DOHH2 (cell line): Measurements from ENCODE around the gene BRIP1.
A peak's percentile ranks its signal among the peaks of the same experiment; 100 is the strongest.

Experiments
- H3F3A ChIP-seq: fragments of 200-600 bp; sonication (generic), shearing (Covaris generic); 2 replicates; pipeline ENCODE4 v1.6.0; 2016; ENCODE audit warnings: antibody characterized with exemption, mild to moderate bottlenecking; ENCODE audit not compliant: control insufficient read depth, insufficient read depth
- H3K27ac ChIP-seq: fragments of 200-600 bp; sonication (generic); 2 replicates; pipeline ENCODE4 v1.5.1; 2014; ENCODE audit warnings: low read depth, mild to moderate bottlenecking, low read length, moderate library complexity
- H3K27me3 ChIP-seq: fragments of 200-600 bp; sonication (generic); 2 replicates; pipeline ENCODE4 v1.6.1; 2014; ENCODE audit warnings: mild to moderate bottlenecking, low read length, mixed read lengths; ENCODE audit not compliant: control insufficient read depth
- H3K36me3 ChIP-seq: fragments of 200-600 bp; sonication (generic); 2 replicates; pipeline ENCODE4 v1.6.1; 2014; ENCODE audit warnings: mild to moderate bottlenecking, low read length, moderate library complexity, mixed read lengths; ENCODE audit not compliant: control insufficient read depth
- H3K4me1 ChIP-seq: fragments of 200-600 bp; sonication (generic); 2 replicates; pipeline ENCODE4 v1.6.1; 2014; ENCODE audit warnings: mild to moderate bottlenecking, low read length, mixed read lengths; ENCODE audit not compliant: control insufficient read depth
- H3K4me2 ChIP-seq: fragments of 200-600 bp; sonication (generic); 2 replicates; pipeline ENCODE4 v1.6.0; 2014; ENCODE audit warnings: mild to moderate bottlenecking, low read length, moderate library complexity
- H3K4me3 ChIP-seq: fragments of 200-600 bp; sonication (generic); 2 replicates; pipeline ENCODE4 v1.5.1; 2014; ENCODE audit warnings: mild to moderate bottlenecking, low read length, mixed read lengths
- H3K79me2 ChIP-seq: fragments of 200-600 bp; sonication (generic); 2 replicates; pipeline ENCODE4 v1.6.1; 2014; ENCODE audit warnings: mild to moderate bottlenecking, low read length, mixed read lengths; ENCODE audit not compliant: control insufficient read depth
- H3K9me2 ChIP-seq: fragments of 200-600 bp; sonication (generic); replicated peaks from 2 replicates; pipeline ENCODE4 v1.6.1; 2014; ENCODE audit warnings: mild to moderate bottlenecking, low read length, mixed read lengths; ENCODE audit not compliant: control insufficient read depth
- H3K9me3 ChIP-seq: fragments of 200-600 bp; sonication (generic); 2 replicates; pipeline ENCODE4 v1.6.1; 2014; ENCODE audit warnings: antibody characterized with exemption, low read length, mixed read lengths; ENCODE audit not compliant: control insufficient read depth, insufficient read depth
- H4K20me1 ChIP-seq: fragments of 200-600 bp; sonication (generic); 2 replicates; pipeline ENCODE4 v1.6.0; 2014; ENCODE audit warnings: low read depth, mild to moderate bottlenecking, antibody characterized with exemption, low read length, moderate library complexity; ENCODE audit not compliant: control insufficient read depth, insufficient read depth
- CTCF ChIP-seq: fragments of 200-600 bp; sonication (generic); IDR thresholded peaks from one replicate; pipeline ENCODE4 v1.5.1; 2014; ENCODE audit warnings: antibody characterized with exemption, mild to moderate bottlenecking, low read depth, low read length; ENCODE audit not compliant: poor library complexity, severe bottlenecking
- EZH2phosphoT487 ChIP-seq: fragments of 200-600 bp; sonication (generic); IDR thresholded peaks from 2 replicates; pipeline ENCODE4 v1.6.1; 2017; ENCODE audit warnings: borderline replicate concordance, mild to moderate bottlenecking, antibody characterized with exemption, low read length, moderate library complexity, mixed read lengths

BRIP1 gene

DNA sequence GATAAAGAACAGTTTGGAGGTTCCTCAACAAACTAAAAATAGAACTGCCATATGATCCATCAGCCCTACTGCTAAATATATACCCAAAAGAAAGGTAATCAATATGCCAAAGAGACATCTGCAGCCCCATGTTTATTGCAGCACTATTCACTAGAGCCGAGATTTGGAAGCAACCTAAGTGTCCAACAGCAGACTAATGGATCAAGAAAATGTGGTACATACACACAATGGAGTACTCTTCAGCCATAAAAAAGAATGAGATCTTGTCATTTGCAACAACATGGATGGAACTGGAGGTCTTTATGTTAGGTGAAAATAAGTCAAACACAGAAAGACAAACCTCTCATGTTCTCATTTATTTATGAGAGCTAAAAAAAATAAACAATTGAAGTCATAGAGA lies 223.5 kb downstream of the BRIP1 start:
- Histone ChIP-seq H4K20me1 (no peaks in the 10 kb centered on the region), H3K4me2 (no peak overlapping the region), H3K79me2 (no peaks in the 10 kb centered on the region), H3K9me3 (0 out of 2 replicates have a peak, but pooled peaks cover 8% of the 10 kb centered on the region), H3F3A (peaks cover 3% of the 10 kb centered on the region; the same call in 1 of the 2 replicates), H3K27me3 (no peaks in the 10 kb centered on the region), H3K36me3 (no peaks in the 10 kb centered on the region; the same call in 1 of the 2 replicates), H3K4me1 (peaks cover 3% of the 10 kb centered on the region; the same call in 1 of the 2 replicates), H3K27ac (no peak overlapping the region), H3K4me3 (no peak overlapping the region), H3K9me2 (no peaks in the 10 kb centered on the region)
- TF ChIP-seq CTCF, result no peak
- no peak for TF ChIP-seq EZH2phosphoT487

DNA sequence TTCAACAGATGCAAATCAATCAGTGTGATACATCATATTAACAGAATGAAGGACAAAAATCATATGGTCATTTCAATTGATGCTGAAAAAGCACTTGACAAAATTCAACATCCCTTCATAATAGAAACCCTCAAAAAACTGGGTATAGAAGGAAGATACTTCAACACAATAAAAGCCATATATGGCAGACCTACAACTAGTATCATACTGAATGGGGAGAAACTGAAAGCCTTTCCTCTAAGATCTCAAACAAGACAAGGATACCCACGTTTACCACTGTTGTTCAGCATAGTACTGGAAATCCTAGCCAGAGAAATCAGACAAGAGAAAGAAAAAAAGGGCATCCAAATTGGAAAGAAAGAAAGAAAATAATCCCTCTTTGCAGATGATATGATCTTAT lies 225.2 kb downstream of the BRIP1 start:
- Histone ChIP-seq H3K27ac (no peak overlapping the region), H3K9me2 (no peaks in the 10 kb centered on the region), H3K79me2 (no peaks in the 10 kb centered on the region), H3K9me3 (0 out of 2 replicates have a peak, but pooled peaks cover 8% of the 10 kb centered on the region), H3K4me1 (peaks cover 3% of the 10 kb centered on the region; the same call in 1 of the 2 replicates), H3K4me2 (no peak overlapping the region), H3F3A (peaks cover 3% of the 10 kb centered on the region; the same call in 1 of the 2 replicates), H3K27me3 (no peaks in the 10 kb centered on the region), H3K36me3 (no peaks in the 10 kb centered on the region; the same call in 1 of the 2 replicates), H3K4me3 (no peak overlapping the region), H4K20me1 (no peaks in the 10 kb centered on the region)
- TF ChIP-seq CTCF (no peak), EZH2phosphoT487 (no peak)

- H4K20me1 ChIP-seq, result no peaks in the 10 kb centered on the region
- no peak for TF ChIP-seq EZH2phosphoT487
- TF ChIP-seq CTCF, result peak; percentile 84
- 0 out of 2 replicates have a peak, but pooled peaks cover 8% of the 10 kb centered on the region for H3K9me3 ChIP-seq
Observed at GRCh38 chr17:61635913-61636432, 227.4 kb downstream of the BRIP1 start.

More at GRCh38 chr17:61635913-61636432, 227.4 kb downstream of the BRIP1 start:
- Histone ChIP-seq H3K9me2 (no peaks in the 10 kb centered on the region), H3K4me1 (peaks cover 3% of the 10 kb centered on the region; the same call in 1 of the 2 replicates), H3K4me3 (no peak overlapping the region), H3K36me3 (no peaks in the 10 kb centered on the region; the same call in 1 of the 2 replicates), H3K79me2 (no peaks in the 10 kb centered on the region), H3F3A (no peaks in the 10 kb centered on the region), H3K27me3 (no peaks in the 10 kb centered on the region), H3K4me2 (no peak overlapping the region), H3K27ac (no peak overlapping the region)
